IMR-90 (cell line): Measurements from ENCODE around the gene CACNA2D1. TPM values are rescaled to one million over a fixed set of nuclear protein-coding genes. Genes with fewer than 3 reads are reported as not detected.

Experiments used
- ATAC-seq: fragments of 200-7000 bp; cut with Tn5 transposase; 2 replicates; pipeline ENCODE4 v1.9.1; 2020; ENCODE audit warnings: low read depth, mild to moderate bottlenecking, moderate library complexity
- BruUV-seq: library from RNA; stranded (reverse); fragments of 400-500 nt; replicated peaks from 2 replicates; lab custom pipeline; 2021; lab: Mats Ljungman, UMichigan
- CTCF ChIA-PET: fragments of 300-600 bp; formaldehyde crosslinking; extraction: SDS; loops from one replicate; lab custom pipeline; 2021; ENCODE audit warnings: antibody characterized with exemption; lab: Yijun Ruan, JAX
- POLR2A ChIA-PET: fragments of 300-600 bp; sonication (Branson Sonifier 250); formaldehyde crosslinking; loops from one replicate; lab custom pipeline; 2022; ENCODE audit warnings: antibody characterized with exemption; ENCODE audit not compliant: unreplicated experiment; lab: Charles Lee
- DNase-seq: peaks from one replicate; pipeline ENCODE4 v3.0.0; 2013
- H2AFZ ChIP-seq: replicated peaks from 2 replicates; pipeline ENCODE3; 2013; ENCODE audit warnings: low read length, mild to moderate bottlenecking; ENCODE audit not compliant: poor library complexity
- H2AK5ac ChIP-seq: 2 replicates; pipeline ENCODE4 v1.6.1; 2013; ENCODE audit warnings: low read depth, low read length, inconsistent platforms
- H2AK9ac ChIP-seq: replicated peaks from 2 replicates; pipeline ENCODE3; 2013; ENCODE audit warnings: mild to moderate bottlenecking, low read depth, low read length, moderate library complexity; ENCODE audit not compliant: poor library complexity
- H2BK120ac ChIP-seq: 2 replicates; pipeline ENCODE4 v1.6.1; 2013; ENCODE audit warnings: low read depth, low read length, inconsistent platforms
- H2BK15ac ChIP-seq: 3 replicates; pipeline ENCODE4 v1.6.1; 2013; ENCODE audit warnings: low read depth, low read length, inconsistent platforms
- H2BK20ac ChIP-seq: 2 replicates; pipeline ENCODE4 v1.6.1; 2013; ENCODE audit warnings: low read depth, mild to moderate bottlenecking, inconsistent platforms, low read length, moderate library complexity
- H2BK5ac ChIP-seq: 2 replicates; pipeline ENCODE4 v1.6.1; 2013; ENCODE audit warnings: mild to moderate bottlenecking, low read depth, low read length, inconsistent platforms; ENCODE audit not compliant: poor library complexity, severe bottlenecking
- H3K14ac ChIP-seq: replicated peaks from 2 replicates; pipeline ENCODE4 v1.6.1; 2013; ENCODE audit warnings: low read depth, low read length, inconsistent platforms
- H3K18ac ChIP-seq: 2 replicates; pipeline ENCODE4 v1.6.1; 2013; ENCODE audit warnings: low read depth, low read length, control low read depth
- H3K23ac ChIP-seq: 2 replicates; pipeline ENCODE4 v1.6.1; 2013; ENCODE audit warnings: low read depth, low read length, inconsistent platforms
- H3K27ac ChIP-seq: 2 replicates; pipeline ENCODE4 v1.5.1; 2013; ENCODE audit warnings: mild to moderate bottlenecking, control low read depth, low read length; ENCODE audit not compliant: insufficient read depth
- H3K27me3 ChIP-seq: 2 replicates; pipeline ENCODE4 v1.6.1; 2013; ENCODE audit warnings: low read length; ENCODE audit not compliant: control insufficient read depth, insufficient read depth
- H3K36me3 ChIP-seq: 2 replicates; pipeline ENCODE4 v1.6.1; 2013; ENCODE audit warnings: low read length, mixed read lengths; ENCODE audit not compliant: control insufficient read depth, insufficient read depth
- H3K4ac ChIP-seq: 2 replicates; pipeline ENCODE4 v1.6.1; 2013; ENCODE audit warnings: low read depth, low read length, inconsistent platforms
- H3K4me1 ChIP-seq: 2 replicates; pipeline ENCODE4 v1.6.1; 2013; ENCODE audit warnings: low read length, mixed read lengths; ENCODE audit not compliant: control insufficient read depth, insufficient read depth
- H3K4me2 ChIP-seq: 2 replicates; pipeline ENCODE4 v1.6.1; 2013; ENCODE audit warnings: low read depth, mild to moderate bottlenecking, control low read depth, low read length, moderate library complexity
- H3K4me3 ChIP-seq: 2 replicates; pipeline ENCODE4 v1.5.1; 2013; ENCODE audit warnings: low read depth, mild to moderate bottlenecking, control low read depth, low read length, moderate library complexity; ENCODE audit not compliant: insufficient read depth
- H3K56ac ChIP-seq: 2 replicates; pipeline ENCODE4 v1.6.1; 2013; ENCODE audit warnings: low read length, inconsistent platforms; ENCODE audit not compliant: insufficient read depth; ENCODE audit errors: extremely low read depth
- H3K79me1 ChIP-seq, 2 experiments: 2 replicates each; pipeline ENCODE4 v1.6.1; 2013; ENCODE audit warnings: low read length in 2 of 2, inconsistent platforms in 1 of 2, low read depth in 1 of 2
- H3K9ac ChIP-seq: 2 replicates; pipeline ENCODE4 v1.6.1; 2013; ENCODE audit warnings: low read depth, low read length, control low read depth
- H3K9me1 ChIP-seq: 2 replicates; pipeline ENCODE4 v1.6.1; 2013; ENCODE audit warnings: low read length, inconsistent platforms; ENCODE audit not compliant: insufficient read depth
- H3K9me3 ChIP-seq: 2 replicates; pipeline ENCODE4 v1.6.1; 2013; ENCODE audit warnings: low read length; ENCODE audit not compliant: control insufficient read depth, insufficient read depth
- H4K20me1 ChIP-seq: 2 replicates; pipeline ENCODE4 v1.6.1; 2013; ENCODE audit warnings: low read length, inconsistent platforms; ENCODE audit not compliant: insufficient read depth
- H4K5ac ChIP-seq: 2 replicates; pipeline ENCODE4 v1.6.1; 2013; ENCODE audit warnings: mild to moderate bottlenecking, low read depth, low read length, control low read depth
- H4K8ac ChIP-seq, 2 experiments: 2 replicates each; pipeline ENCODE4 v1.6.1; 2013; ENCODE audit warnings: low read depth in 2 of 2, low read length in 2 of 2, control low read depth in 1 of 2, inconsistent platforms in 1 of 2
- H4K91ac ChIP-seq: 2 replicates; pipeline ENCODE4 v1.6.1; 2013; ENCODE audit warnings: low read depth, low read length, inconsistent platforms; ENCODE audit not compliant: insufficient read depth
- CEBPB ChIP-seq: IDR thresholded peaks from 2 replicates; pipeline ENCODE4 v1.6.1; 2012; ENCODE audit warnings: low read depth, low read length, improper control_type of control experiment
- CHD1 ChIP-seq: IDR thresholded peaks from 2 replicates; pipeline ENCODE4 v1.6.1; 2012; ENCODE audit warnings: low read depth, low read length, improper control_type of control experiment
- CTCF ChIP-seq: conservative IDR thresholded peaks from 2 replicates; pipeline ENCODE4 v1.5.1; 2012; ENCODE audit warnings: mild to moderate bottlenecking, low read depth, low read length, improper control_type of control experiment
- MAFK ChIP-seq: IDR thresholded peaks from 2 replicates; pipeline ENCODE4 v1.6.1; 2012; ENCODE audit warnings: low read depth, low read length, improper control_type of control experiment
- MAZ ChIP-seq: IDR thresholded peaks from 2 replicates; pipeline ENCODE4 v1.6.1; 2012; ENCODE audit warnings: low read depth, mild to moderate bottlenecking, low read length, improper control_type of control experiment, moderate library complexity, borderline replicate concordance
- POLR2A ChIP-seq: IDR thresholded peaks from 2 replicates; pipeline ENCODE4 v1.6.1; 2012; ENCODE audit warnings: mild to moderate bottlenecking, low read depth, low read length
- SMC3 ChIP-seq: fragments of 150-350 bp; IDR thresholded peaks from 2 replicates; pipeline ENCODE4 v1.6.1; 2016; ENCODE audit warnings: low read depth, mild to moderate bottlenecking, antibody characterized with exemption, low read length, moderate library complexity
- WGBS, 2 experiments: methylation state at CpG; one replicate each; pipeline versions ENCODE4 v1.1.5 to v1.1.7; 2013; ENCODE audit warnings: missing lambda C conversion rate in 2 of 2; ENCODE audit not compliant: insufficient read length in 1 of 2; ENCODE audit errors: extremely low coverage in 2 of 2; 5-methylcytosine and 5-hydroxymethylcytosine counted together
- dilution Hi-C: fragments of 300-500 bp; cut with HindIII; formaldehyde crosslinking; loops from one replicate; pipeline ENCODE4 v1.14.3; 2018; ENCODE audit warnings: low sequenced_read_pairs; ENCODE audit not compliant: unreplicated experiment
- in situ Hi-C: fragments of 300-500 bp; cut with MboI; formaldehyde crosslinking; loops from 3 replicates; pipeline ENCODE4 v1.14.3; 2019; ENCODE audit warnings: low sequenced_read_pairs, inconsistent platforms, mixed read lengths
- intact Hi-C: fragments of 100-400 bp; cut with micrococcal nuclease; formaldehyde crosslinking; loops from 2 replicates; pipeline ENCODE4 v1.10.0; 2022
- polyA plus RNA-seq, 3 experiments: library from polyadenylated mRNA; depleted of rRNA; stranded (reverse); fragments of >200 nt; gene quantifications; 2 replicates each; pipeline ENCODE4 v1.2.3, GENCODE V29; 2012; ENCODE audit warnings: low replicate concordance in 1 of 3
- total RNA-seq: library from RNA; depleted of rRNA; stranded (reverse); fragments of >200 nt; gene quantifications from 2 replicates; pipeline ENCODE4 v1.2.3, GENCODE V29; 2012

The CACNA2D1 gene
- total and polyA plus RNA-seq, 2 of the 4 experiments (the other 2 are of a cell fraction) = 5.8 to 21.9 TPM

- peaks cover 0 to 20% of the 10 kb centered on the region in 2 experiments; a peak in 3 of 4 replicates for H3K79me1 ChIP-seq
- TF ChIP-seq POLR2A (no peak), CEBPB (no peak), MAZ (no peak), SMC3 (no peak), CHD1 (no peak), MAFK (no peak), CTCF (no peak)
- H3K4me3 ChIP-seq = no peak overlapping the region
- H3K14ac ChIP-seq = no peak overlapping the region
- no peak overlapping the region for H2BK15ac ChIP-seq
- no peak overlapping the region for H2AK5ac ChIP-seq
- no peak overlapping the region for H2AFZ ChIP-seq
- no peak overlapping the region for H3K23ac ChIP-seq
- no peak for DNase-seq
- no peak overlapping the region for H3K56ac ChIP-seq
- H2BK20ac ChIP-seq = no peak overlapping the region
- no peak overlapping the region for H2BK120ac ChIP-seq
- intact Hi-C loops (no loop called here), in situ Hi-C loops (no loop called here), dilution Hi-C loops (no loop called here)
- no peak overlapping the region for H3K9ac ChIP-seq
- POLR2A ChIA-PET = no interaction called here
- no peak overlapping the region for H2BK5ac ChIP-seq
- H3K18ac ChIP-seq = no peak overlapping the region
- no peaks in the 10 kb centered on the region for H4K20me1 ChIP-seq
- H2AK9ac ChIP-seq = no peak overlapping the region
- H3K9me3 ChIP-seq = no peaks in the 10 kb centered on the region
- ATAC-seq = no peak
- peaks cover 7% of the 10 kb centered on the region for H3K4me1 ChIP-seq
- no peak overlapping the region for H3K4me2 ChIP-seq
- no peaks in the 10 kb centered on the region for H3K27me3 ChIP-seq
- no peak overlapping the region for H4K8ac ChIP-seq
- H3K4ac ChIP-seq = no peak overlapping the region
- WGBS, 2 experiments = 100% methylated on average over 1 of the region's 1 CpG; no CpG with 5 or more reads in 1 of the 2 experiments
- CTCF ChIA-PET = interaction anchor here (0.7 kb wide), 1 partner anchor 51 kb away, joined by 5 read pairs; no protein-coding TSS in a partner anchor
- no TSS peak for BruUV-seq
- H3K36me3 ChIP-seq = 0 out of 2 replicates have a peak, but pooled peaks cover 2% of the 10 kb centered on the region
- no peak overlapping the region for H4K91ac ChIP-seq
- H4K5ac ChIP-seq = no peak overlapping the region
- H3K9me1 ChIP-seq = peaks cover 2% of the 10 kb centered on the region; the same call in 1 of the 2 replicates
- no peak overlapping the region for H3K27ac ChIP-seq
These were observed 79.5 kb downstream of the CACNA2D1 start for GRCh38 chr7:82364048-82364447.
